Measurements from ENCODE around the gene ETS1.

Gene ETS1

DNA sequence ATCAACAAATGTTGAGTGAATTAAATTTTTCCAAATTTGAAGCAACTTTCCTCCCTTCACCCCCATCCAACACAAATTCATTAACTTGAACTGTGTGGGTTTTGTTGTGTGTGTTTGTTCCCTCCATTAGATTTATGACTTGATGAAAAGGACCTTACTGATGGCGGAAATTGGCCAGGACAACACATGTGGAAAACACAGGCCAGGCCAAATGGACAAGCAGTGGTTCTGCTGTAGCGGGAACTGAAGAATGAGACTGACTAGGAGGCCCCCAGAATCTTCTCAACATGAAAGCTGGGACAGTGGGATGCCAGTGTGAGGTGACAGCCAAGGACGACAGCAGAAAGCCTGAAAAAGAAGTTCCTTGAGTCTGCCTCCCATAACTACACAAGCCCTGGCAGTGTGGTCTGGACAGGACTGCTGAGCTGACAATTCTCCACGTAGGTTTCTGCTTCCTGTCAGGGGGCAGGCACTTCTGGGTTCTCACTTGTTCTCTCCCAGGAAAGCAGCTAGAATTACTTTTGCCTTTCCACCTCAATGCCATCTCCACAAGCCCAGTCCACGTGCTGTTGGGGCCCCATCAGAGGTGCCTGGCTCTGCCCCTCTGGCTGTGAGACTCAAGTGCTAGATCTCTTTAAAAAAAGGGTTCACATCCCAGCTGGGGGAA, 94.3 kb downstream of the ETS1 start:
- no peaks in the 10 kb centered on the region for H3K9me3 ChIP-seq (ENCODE audit: severe bottlenecking)
- DNase-seq (ENCODE audit: low spot score) = no peak
- ATAC-seq (ENCODE audit: low read depth) = no peak
- H3K4me1 ChIP-seq (ENCODE audit: insufficient read depth, poor library complexity, severe bottlenecking) = peaks cover 83% of the 10 kb centered on the region
- no peak overlapping the region for H3K4me3 ChIP-seq (ENCODE audit: severe bottlenecking)
- peak overlapping the region; percentile 93 for H3K27ac ChIP-seq (ENCODE audit: poor library complexity, severe bottlenecking)
- no peaks in the 10 kb centered on the region for H3K27me3 ChIP-seq (ENCODE audit: insufficient read depth, poor library complexity, severe bottlenecking)
- TF ChIP-seq, protein P1, sequence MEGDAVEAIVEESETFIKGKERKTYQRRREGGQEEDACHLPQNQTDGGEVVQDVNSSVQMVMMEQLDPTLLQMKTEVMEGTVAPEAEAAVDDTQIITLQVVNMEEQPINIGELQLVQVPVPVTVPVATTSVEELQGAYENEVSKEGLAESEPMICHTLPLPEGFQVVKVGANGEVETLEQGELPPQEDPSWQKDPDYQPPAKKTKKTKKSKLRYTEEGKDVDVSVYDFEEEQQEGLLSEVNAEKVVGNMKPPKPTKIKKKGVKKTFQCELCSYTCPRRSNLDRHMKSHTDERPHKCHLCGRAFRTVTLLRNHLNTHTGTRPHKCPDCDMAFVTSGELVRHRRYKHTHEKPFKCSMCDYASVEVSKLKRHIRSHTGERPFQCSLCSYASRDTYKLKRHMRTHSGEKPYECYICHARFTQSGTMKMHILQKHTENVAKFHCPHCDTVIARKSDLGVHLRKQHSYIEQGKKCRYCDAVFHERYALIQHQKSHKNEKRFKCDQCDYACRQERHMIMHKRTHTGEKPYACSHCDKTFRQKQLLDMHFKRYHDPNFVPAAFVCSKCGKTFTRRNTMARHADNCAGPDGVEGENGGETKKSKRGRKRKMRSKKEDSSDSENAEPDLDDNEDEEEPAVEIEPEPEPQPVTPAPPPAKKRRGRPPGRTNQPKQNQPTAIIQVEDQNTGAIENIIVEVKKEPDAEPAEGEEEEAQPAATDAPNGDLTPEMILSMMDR (IDR thresholded peaks at IDR 0.05; ENCODE audit: poor library complexity, severe bottlenecking) = no peak
- H3K36me3 ChIP-seq (ENCODE audit: low read depth) = peaks cover 73% of the 10 kb centered on the region

DNA sequence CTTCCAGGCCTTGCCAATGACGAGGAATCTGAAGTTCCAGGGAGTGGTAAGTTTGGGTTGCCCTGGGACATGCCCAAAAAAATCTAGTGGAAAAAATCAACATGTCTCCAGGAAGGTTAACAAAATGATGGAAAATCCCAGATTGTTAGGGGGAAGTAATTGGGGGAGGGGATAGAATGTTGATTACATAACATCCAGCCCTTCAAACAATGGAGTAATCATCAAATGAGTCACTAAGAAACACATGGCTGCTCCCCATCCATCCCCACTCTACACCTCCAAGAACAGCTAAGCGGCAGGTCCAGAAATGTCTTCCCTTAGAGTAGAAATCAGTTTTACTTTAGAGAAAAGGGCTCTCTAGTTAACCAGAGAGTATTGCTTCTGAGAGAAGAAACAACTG, 94.9 kb downstream of the ETS1 start:
- H3K27ac ChIP-seq (ENCODE audit: poor library complexity, severe bottlenecking) = peak overlapping the region; percentile 93
- no peaks in the 10 kb centered on the region for H3K27me3 ChIP-seq (ENCODE audit: insufficient read depth, poor library complexity, severe bottlenecking)
- peaks cover 75% of the 10 kb centered on the region for H3K36me3 ChIP-seq (ENCODE audit: low read depth)
- ATAC-seq (ENCODE audit: low read depth) = no peak
- TF ChIP-seq, protein P1 (IDR thresholded peaks at IDR 0.05; ENCODE audit: poor library complexity, severe bottlenecking) = no peak
- no peaks in the 10 kb centered on the region for H3K9me3 ChIP-seq (ENCODE audit: severe bottlenecking)
- H3K4me1 ChIP-seq (ENCODE audit: insufficient read depth, poor library complexity, severe bottlenecking) = peaks cover 78% of the 10 kb centered on the region
- H3K4me3 ChIP-seq (ENCODE audit: severe bottlenecking) = no peak overlapping the region
- DNase-seq (ENCODE audit: low spot score) = no peak

DNA sequence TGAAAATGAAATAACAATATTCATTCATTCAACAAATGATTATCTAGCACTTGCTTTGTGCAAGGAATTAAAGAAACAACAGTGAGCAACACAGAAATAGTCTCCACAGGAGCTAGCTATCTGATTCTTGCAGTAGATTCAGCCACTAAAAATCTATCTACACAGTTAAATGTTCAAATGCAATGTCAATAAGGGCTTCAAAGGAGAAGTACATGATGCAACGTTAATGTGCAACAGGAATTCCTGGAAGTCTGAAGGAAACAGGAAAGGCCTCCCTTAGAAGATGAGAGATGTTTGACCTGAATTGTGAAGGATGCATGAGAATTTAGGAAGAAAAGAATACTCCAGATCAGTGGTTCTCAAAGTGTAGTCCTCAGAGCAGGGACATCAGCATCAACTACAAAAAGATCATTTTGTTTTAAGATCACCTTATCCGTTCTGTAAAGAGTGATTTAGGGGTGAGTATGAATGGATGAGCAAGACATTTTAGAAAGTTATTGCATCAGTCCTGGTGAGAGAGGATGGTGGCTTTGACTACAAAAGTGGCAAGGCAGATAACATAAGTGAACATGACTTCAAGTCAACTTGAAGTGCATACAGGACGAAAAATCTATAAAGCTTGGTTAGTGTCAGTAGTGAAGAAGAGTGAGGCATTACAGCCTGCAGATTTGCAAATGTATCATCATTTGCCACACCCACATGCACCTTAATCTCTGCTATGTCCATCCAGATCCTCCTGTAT, 96.0 kb downstream of the ETS1 start:
- peaks cover 86% of the 10 kb centered on the region for H3K36me3 ChIP-seq (ENCODE audit: low read depth)
- ATAC-seq (ENCODE audit: low read depth) (no peak), DNase-seq (ENCODE audit: low spot score) (no peak)
- peaks cover 67% of the 10 kb centered on the region for H3K4me1 ChIP-seq (ENCODE audit: insufficient read depth, poor library complexity, severe bottlenecking)
- H3K4me3 ChIP-seq (ENCODE audit: severe bottlenecking) = no peak overlapping the region
- TF ChIP-seq, protein P1 (IDR thresholded peaks at IDR 0.05; ENCODE audit: poor library complexity, severe bottlenecking) = no peak
- peak overlapping the region; percentile 93 for H3K27ac ChIP-seq (ENCODE audit: poor library complexity, severe bottlenecking)
- H3K27me3 ChIP-seq (ENCODE audit: insufficient read depth, poor library complexity, severe bottlenecking) = no peaks in the 10 kb centered on the region
- H3K9me3 ChIP-seq (ENCODE audit: severe bottlenecking) = no peaks in the 10 kb centered on the region

DNA sequence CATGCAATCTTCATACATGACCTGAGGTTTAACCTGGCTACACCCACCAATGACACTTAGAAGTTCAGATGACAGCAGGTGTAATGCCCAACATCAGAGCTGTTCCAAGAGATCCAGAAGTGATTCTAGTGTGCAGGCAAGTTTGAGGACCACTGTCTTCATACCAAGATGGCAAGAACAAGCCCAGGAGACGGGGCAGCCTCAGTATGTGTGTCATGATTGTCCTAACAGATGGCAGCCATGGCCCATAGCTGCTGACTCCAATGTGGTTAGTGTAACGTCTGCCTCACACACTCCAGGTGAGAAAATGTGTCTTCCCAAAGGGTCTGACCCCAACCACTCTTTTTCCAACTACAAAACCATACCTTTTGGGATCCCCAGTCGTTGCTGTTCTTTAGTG, 97.3 kb downstream of the ETS1 start:
- peaks cover 88% of the 10 kb centered on the region for H3K36me3 ChIP-seq (ENCODE audit: low read depth)

More for the DNA sequence above, 97.3 kb downstream of the ETS1 start:
- no peak for ATAC-seq (ENCODE audit: low read depth)
- no peak for DNase-seq (ENCODE audit: low spot score)
- H3K9me3 ChIP-seq (ENCODE audit: severe bottlenecking) = no peaks in the 10 kb centered on the region
- H3K27me3 ChIP-seq (ENCODE audit: insufficient read depth, poor library complexity, severe bottlenecking) = no peaks in the 10 kb centered on the region
- no peak overlapping the region for H3K27ac ChIP-seq (ENCODE audit: poor library complexity, severe bottlenecking)
- TF ChIP-seq, protein P1 (IDR thresholded peaks at IDR 0.05; ENCODE audit: poor library complexity, severe bottlenecking) = no peak
- peaks cover 54% of the 10 kb centered on the region for H3K4me1 ChIP-seq (ENCODE audit: insufficient read depth, poor library complexity, severe bottlenecking)
- no peak overlapping the region for H3K4me3 ChIP-seq (ENCODE audit: severe bottlenecking)
